ENCODE results near the gene FAM83F.

FAM83F gene

DNA sequence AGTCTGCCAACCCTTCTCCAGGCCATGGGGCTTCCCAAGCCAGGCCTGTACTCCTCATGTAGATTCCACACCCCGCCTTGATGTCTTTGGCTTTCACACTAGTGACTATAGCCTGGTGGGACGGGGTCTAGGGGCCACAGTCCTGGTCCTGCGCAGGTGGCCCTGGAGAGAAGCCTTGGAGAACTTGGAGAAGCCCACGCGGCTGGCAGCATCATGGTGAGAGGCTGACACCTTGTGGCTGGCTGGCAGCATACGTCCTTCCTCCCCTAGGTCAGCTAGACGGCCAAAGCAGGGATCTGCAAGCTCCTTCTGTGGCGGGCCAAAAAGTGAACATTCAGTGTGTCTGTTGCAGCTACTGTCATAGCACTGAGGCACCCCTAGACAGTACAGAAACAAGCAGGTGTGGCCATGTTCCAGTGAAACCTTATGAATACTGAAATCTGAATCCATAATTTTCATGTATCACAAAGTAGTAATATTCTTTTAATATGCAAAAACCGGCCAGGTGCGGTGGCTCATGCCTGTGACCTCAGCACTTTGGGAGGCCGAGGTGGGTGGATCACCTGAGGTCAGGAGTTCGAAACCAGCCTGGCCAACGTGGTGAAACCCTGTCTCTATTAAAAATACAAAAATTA is 42.0 kb downstream of the FAM83F start:
- peak; percentile 81 for DNase-seq (ENCODE audit: low read depth)

DNA sequence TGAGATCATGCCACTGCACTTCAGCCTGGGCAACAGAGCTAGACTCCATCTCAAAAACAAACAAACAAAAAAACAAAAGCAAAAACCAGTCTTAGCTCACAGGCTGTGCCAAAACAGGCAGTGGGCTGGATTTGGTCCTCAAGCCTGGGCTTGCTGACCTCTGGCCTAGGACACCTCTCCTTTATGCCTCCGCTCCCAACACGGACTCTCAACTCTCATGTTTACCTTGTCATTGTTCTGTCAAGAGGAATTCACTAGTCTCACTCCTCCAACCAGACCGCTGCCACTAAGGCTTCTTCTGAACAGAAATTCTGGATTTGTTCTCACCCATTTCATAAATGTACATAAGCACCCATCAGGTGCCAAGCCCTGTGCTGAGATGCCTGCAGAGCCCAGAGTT is 42.6 kb downstream of the FAM83F start:
- no peak for DNase-seq (ENCODE audit: low read depth)

DNA sequence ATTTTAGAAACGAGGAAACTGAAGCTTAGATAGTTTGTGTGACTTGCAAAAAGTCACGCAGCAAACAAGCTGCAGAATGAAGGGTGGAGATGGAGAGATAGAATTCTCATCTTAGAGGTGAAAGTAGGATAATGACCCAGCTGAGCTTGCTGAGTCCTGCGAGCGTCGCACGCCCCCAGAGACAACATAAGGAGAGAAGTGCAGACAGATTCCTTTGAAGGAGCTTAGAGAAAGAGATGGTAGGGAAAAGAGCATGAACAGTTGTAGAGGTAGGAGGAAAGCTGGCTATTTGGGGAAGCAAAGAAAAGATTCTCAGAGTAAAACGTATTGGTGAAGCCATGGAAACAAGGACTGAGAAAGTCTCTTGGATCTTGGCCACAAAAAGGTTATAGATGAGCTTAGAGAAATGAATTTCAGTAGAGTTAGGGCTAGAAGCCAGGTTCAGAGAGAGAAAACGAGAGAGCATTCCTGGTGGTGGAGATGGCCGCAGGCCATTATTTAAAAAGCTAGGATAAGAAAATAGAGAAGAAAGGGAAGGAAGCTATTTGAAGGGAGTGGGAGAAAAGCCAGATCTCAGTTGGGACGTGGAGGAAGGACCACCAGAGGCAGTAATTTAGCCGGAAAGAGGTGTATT is 44.8 kb downstream of the FAM83F start:
- DNase-seq (ENCODE audit: low read depth), result no peak

DNA sequence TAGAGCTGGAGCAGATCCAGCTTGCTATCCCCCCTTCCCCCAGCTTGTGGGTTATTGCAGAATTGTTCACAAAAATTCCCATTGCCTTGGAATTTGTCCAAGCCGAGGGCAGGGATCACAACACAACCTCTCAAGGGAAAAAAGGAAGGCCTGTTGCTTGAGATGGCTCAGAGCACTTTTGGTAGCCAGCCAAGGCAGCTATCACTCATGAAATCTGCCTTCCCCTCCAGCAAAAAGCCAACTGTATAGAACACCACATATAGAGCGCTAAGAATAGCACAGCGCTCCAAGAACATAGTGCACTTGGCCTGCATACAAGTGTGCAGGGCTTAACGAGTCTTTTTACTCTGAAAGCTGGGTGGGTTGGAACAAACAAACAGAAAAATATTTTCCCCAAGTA is 46.2 kb downstream of the FAM83F start:
- DNase-seq (ENCODE audit: low read depth), result peak; percentile 16

DNA sequence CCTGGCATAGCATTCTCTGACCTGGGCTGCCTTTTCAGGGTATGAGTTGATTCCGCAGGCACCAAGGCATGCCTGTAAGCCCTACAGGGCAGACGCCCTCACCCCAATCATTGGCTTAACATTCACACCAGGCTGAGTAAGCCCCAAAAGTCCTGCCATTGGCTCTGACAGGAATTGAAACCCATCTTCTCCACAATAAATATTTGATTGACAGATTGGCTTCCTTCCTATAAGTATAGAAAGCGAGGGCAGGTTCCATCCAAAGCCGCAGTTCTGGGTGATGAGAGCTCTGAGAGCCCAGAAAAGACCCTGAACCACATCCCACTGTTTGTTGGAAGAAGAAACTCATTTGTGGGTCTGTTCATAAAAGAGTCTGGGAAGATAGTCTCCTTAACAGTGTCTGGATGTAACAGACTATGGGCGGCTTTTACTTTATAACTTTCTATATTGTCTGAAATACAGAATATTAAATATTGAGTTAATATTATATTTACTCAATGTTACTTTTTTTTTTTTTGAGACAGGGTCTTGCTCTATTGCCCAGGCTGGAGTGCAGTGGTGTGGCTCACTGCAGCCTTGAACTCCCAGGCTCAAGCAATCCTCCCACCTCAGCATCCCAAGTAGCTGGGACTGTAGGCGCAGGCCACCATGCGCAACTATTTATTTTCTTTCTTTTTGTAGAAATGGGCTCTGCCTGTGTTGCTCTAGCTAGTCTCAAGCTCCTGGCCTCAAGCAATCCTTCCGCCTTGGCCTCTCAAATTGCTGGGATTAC is 46.8 kb downstream of the FAM83F start:
- no peak for DNase-seq (ENCODE audit: low read depth)

DNA sequence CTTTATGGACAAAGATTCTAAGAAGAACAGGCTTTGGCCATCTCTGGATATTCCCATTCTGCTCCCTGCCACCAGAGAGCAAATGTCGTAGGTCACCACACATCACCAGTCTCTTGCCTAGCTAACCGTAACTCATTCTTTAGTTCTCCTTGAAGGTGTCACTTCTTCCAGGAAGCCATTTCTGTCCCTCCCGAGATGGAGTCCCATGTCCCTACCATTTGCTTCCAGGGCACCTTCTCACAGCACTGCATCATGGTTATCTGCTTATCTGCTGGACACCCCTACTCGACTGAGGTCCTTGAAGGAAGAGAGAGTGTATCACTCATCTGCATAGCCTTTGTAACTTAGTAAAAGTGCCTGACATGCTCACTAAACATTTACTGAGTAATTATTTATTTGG is 47.6 kb downstream of the FAM83F start:
- DNase-seq (ENCODE audit: low read depth), result no peak

DNA sequence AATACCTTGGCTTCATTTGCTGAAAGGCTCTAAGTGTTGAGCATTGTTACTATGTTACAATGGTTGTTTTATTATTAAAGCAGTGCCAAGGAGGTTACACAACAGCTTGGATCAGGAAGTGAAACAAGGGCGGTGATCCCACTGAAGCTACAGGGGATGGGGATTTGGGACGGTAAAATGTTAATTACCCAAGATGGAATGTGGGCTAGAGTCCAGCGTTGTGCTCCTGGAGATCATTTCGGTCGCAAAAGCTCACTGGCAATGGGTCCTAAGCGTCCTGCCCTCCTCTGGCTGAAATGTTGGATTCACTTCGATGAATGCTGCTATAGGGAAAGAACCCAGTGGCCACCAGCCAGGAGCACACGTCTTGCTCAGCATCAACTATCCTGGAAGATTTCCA is 48.3 kb downstream of the FAM83F start:
- DNase-seq (ENCODE audit: low read depth), result no peak

DNA sequence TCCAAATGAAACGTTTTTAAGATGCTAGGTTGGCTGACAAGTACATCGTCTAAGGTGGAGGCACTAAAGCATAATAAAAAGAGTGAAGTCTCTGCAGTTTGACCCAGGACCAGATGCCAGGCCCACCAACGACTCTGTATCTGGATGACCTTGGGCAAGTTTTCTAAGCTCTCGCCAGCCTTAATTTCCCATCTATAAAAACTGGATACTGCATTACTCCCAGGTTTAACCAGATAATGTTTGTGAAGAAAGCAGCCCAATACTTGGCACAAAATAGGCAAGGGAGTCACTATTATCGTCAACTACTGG is 49.0 kb downstream of the FAM83F start:
- no peak for DNase-seq (ENCODE audit: low read depth)

GRCh38 chr22:40044102-40044869 is 49.5 kb downstream of the FAM83F start:
- DNase-seq (ENCODE audit: low read depth), result peak; percentile 99

DNA sequence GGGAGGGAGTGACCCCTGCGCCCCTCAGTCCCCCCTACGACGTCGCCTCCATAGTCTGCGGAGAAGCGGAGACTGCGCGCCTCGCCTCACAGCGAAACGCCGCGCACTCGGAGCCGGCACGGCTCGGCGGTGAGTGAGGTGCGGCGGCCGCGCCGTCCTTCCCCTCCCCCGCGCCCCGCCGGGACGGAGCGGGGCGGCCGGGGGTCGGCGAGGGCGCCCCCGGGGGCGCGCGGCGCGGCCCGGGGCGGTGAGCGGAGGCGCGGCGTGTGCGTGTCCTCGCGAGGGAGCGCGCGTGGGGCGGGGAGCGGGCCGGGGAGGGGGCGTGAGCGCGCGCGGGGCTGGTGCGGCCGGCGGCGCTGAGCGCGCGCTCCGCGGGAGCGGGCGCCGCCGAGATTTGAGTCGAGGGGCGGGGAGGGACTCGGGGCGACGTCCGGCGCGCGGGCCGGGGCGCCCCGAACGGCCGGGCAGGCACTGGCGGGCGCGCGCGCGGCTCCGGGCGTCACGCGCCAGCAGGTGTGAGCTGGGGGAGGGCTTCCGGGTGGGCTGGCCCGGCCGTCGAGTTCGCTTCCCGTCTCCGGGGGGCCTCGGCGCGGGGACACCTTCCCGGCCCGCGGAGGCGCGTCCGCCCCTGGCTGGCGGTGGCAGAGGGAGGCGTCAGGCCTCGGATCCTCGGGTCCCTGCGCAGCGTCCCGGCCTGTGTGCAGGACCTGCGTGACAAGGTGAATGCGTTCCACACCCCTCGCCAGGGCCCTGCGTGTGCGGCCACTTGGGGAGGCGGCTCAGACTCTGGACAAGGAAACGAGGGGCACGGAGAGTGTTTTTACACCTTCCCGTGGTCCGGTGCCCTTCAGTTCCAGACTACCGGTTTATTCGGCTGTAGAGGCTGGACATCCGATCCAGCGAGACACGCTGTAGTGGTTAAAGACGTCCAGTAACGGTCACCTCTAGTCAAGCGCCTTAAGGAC is 50.4 kb downstream of the FAM83F start:
- DNase-seq (ENCODE audit: low read depth), result peak; percentile 43

DNA sequence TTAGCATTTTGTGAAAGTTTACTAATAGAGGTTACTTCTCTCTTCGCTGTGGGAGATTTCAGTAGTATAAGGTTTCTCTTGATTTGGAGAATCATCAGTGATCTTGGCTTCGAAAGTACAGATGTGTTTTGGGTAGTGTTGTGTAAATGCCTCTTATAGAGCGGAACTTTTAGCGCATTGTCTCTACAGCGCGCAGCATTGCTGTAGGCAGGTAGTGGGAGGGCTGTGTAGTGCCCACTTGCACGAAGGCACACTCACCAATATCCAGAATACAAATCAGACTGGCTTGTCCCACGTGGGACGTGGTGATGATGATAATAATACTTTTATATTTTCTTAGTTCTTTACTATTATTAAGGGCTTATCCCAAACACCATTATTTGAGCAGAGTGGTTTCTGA is 51.4 kb downstream of the FAM83F start:
- no peak for DNase-seq (ENCODE audit: low read depth)

DNA sequence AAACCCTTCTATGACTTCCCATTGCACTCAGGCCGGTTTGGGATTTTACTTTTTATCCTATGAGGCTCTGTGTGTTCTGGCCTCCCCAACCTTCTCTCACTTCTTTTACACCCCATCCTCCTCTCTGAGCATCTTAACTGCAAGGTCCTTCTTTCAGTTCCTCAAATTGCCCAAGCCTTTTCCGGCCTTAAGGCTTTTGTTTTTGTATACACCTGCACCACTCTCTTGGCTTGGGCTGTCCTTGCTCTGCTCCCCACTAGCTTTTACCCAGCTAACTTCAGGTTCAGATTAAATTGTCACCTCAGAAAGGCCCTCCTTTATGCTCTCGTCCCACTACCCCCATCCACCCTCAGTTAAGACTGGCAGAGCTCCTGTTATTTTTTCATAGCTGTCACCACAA is 55.5 kb downstream of the FAM83F start:
- no peak for DNase-seq (ENCODE audit: low read depth)

DNA sequence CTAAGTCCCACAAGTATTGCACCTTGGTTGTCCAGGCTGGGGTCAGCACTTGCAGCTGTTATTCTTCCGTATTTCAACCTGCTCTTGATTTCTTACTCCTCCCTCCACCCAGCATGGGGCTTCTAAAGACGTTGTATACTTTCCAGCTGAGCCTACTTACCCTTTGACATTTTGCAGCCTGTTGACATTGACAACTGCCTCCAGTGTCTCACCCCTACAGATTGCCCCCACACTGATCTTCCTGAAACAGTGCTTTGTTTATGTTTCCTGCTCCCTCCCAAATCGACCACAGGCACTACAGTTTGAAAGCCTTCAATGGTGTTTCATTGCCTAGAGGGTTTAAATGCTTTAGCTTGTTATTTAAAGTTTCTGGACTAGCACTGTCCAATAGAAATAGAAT is 56.6 kb downstream of the FAM83F start:
- DNase-seq (ENCODE audit: low read depth), result no peak

GRCh38 chr22:40053460-40053859 is 58.7 kb downstream of the FAM83F start:
- no peak for DNase-seq (ENCODE audit: low read depth)

DNA sequence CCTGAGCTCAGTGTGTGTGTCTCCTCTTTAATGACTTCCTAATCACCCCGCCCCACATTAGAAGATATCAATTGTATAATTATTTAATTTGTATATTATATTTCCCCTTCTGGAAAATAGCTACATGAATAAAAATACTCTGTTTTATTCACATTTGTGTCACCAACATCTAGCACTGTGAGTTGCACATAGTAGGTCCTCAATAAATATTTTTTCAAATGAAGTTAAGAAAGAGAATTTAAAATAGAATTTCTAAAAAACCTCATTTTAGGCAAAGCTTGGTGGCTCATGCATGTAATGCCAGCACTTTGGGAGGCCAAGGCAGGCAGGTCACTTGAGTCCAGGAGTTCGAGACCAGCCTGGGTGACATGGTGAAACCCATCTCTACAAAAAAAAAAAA is 59.7 kb downstream of the FAM83F start:
- DNase-seq (ENCODE audit: low read depth), result no peak

- no peak for DNase-seq (ENCODE audit: low read depth)
These were observed 60.6 kb downstream of the FAM83F start for GRCh38 chr22:40055143-40055883.

DNA sequence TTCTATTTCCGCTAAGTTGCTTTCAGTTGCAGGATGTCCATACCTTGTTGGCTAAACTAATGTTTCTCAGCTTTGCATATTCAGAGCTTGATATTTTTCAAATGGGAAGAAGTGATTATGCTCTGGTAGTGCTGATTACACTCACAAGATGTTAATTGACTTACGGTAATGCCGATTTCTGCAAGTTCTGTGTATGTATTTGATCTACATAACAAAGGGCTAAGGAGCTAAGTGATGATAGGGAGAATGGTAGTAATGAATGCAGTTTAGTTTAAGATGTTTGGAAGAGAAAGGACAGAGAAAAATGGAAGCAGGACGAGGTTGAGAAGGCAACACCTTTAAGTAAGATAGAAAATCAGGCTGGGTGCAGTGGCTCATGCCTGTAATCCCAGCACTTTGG is 61.4 kb downstream of the FAM83F start:
- no peak for DNase-seq (ENCODE audit: low read depth)

- DNase-seq (ENCODE audit: low read depth), result no peak
These were observed 61.8 kb downstream of the FAM83F start for GRCh38 chr22:40056559-40056958.

- no peak for DNase-seq (ENCODE audit: low read depth)
These were observed 62.9 kb downstream of the FAM83F start for GRCh38 chr22:40057652-40058051.

DNA sequence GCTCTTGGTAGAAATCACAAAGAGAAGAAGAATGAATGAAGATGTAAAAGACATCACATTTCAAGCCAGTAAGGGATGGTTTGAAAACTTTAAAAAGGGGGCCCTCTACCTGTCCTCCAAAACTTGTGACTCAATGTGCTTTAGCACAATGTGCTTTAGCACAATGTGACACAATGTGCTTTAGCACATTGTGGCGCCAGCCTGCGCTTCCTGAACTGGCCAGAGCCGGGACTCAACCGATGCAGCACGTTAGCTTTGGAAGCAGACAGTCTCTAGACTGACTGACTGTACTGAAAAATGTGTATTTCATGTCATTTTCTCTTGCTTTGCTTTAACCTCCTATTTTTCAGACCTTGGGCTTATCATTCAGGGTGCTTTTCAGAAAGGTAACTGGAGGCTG is 63.5 kb downstream of the FAM83F start:
- DNase-seq (ENCODE audit: low read depth), result no peak

DNA sequence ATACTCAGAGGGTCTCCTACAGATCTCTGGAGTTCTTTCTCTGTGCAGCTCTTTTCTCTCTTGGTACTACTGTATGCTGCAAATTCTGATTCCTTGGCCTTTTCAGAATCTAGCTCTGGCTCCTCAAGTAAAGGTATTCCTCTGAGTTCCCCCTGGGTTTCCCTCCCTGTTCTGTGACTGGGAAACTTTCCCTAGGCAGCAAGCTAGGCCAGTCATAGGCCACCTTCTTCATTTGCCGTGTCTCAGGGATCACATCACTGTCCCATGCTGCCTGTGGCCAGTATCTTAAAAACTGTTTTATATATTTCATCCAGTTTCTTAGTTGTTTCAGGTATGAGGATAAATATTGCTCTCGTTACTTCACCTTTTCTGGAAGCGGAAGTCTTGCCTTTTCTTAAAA is 71.2 kb downstream of the FAM83F start:
- no peak for DNase-seq (ENCODE audit: low read depth)

Measured in ELR (cell line).